Effector memory CD4-positive, alpha-beta T cell (primary cell): ENCODE data around the gene FBRS.
"Not testable (repeated sequence)": the region's sequence is repeated elsewhere in the genome, so short reads cannot be mapped to it uniquely, and the experiment has no call there.

ENCODE experiments used
- DNase-seq, 3 donors: peaks; one replicate each; pipeline ENCODE4 v3.0.0-alpha.2; 2020
- H3K27ac ChIP-seq: 2 replicates; pipeline ENCODE4 v1.7.0; 2013; ENCODE audit warnings: mild to moderate bottlenecking, low read length, moderate library complexity; ENCODE audit not compliant: insufficient read depth, poor library complexity, severe bottlenecking
- H3K27me3 ChIP-seq: replicated peaks from 2 replicates; pipeline ENCODE4 v1.7.0; 2013; ENCODE audit warnings: mild to moderate bottlenecking, low read length; ENCODE audit not compliant: insufficient read depth, control insufficient read depth, poor library complexity, severe bottlenecking
- H3K36me3 ChIP-seq: 2 replicates; pipeline ENCODE4 v1.7.0; 2013; ENCODE audit warnings: mild to moderate bottlenecking, low read length, moderate library complexity; ENCODE audit not compliant: control insufficient read depth, insufficient read depth
- H3K4me1 ChIP-seq: 2 replicates; pipeline ENCODE4 v1.7.0; 2013; ENCODE audit warnings: low read length, mild to moderate bottlenecking; ENCODE audit not compliant: control insufficient read depth, insufficient read depth, poor library complexity, severe bottlenecking
- H3K4me3 ChIP-seq: 2 replicates; pipeline ENCODE4 v1.7.0; 2013; ENCODE audit warnings: low read length, low read depth, mild to moderate bottlenecking; ENCODE audit not compliant: insufficient read depth, poor library complexity, severe bottlenecking
- H3K9me3 ChIP-seq: 2 replicates; pipeline ENCODE4 v1.7.0; 2013; ENCODE audit warnings: mild to moderate bottlenecking, low read length, moderate library complexity; ENCODE audit not compliant: control insufficient read depth

FBRS gene

DNA sequence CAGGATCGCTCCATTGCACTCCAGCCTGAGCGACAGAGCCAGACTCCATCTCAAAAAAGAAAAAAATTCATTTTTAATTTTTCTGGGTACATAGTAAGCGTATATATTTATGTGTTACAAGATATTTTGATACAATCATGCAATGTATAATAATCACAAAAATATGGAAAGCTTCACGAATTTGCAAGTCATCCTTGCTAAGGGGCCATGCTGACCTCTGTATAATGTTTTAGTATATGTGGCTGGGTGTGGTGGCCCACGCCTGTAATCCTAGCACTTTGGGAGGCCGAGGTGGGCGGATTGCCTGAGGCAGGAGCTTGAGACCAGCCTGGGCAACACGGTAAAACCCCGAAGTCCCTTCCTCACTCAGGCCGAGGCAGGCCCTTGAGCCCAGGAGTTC lies 16.9 kb downstream of the FBRS start:
- Histone ChIP-seq H3K4me1 (no peaks in the 10 kb centered on the region), H3K4me3 (no peak overlapping the region), H3K27ac (no peak overlapping the region), H3K9me3 (no peaks in the 10 kb centered on the region), H3K36me3 (peaks cover 3% of the 10 kb centered on the region), H3K27me3 (no peaks in the 10 kb centered on the region)
- DNase-seq, result no peak

DNA sequence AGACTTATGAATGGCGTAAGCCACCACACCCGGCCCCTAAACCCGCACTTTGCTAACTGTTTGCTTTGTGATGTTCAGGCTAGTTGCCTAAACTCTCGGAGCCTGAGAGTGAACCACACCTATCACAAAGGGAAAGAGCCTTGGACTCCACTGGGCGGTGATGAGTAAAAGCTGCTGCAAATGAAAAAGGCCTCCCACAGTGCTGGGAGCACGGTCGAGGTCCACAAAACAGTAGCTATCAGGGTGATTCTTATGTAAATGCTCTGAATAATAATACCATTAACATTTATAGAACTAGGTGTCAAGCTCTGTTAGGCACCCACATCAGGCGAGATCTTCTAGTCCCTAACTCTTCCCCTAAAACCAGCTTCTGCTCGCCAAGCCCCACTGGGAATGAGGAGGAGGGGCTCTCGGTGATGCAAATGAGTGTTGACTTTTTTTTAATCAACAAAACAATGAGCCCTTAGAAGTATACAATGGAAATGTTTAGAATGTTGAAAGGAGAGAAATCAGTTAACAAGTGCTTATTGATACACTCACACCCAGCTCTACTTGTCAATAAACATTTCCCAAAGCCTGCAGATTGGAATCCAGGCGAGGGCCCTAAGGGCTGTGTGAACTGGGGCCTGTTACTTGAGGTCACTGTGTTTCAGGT lies 19.8 kb downstream of the FBRS start:
- H3K36me3 ChIP-seq, result no peaks in the 10 kb centered on the region
- no peaks in the 10 kb centered on the region for H3K9me3 ChIP-seq
- H3K27ac ChIP-seq, result no peak overlapping the region
- no peak overlapping the region for H3K4me3 ChIP-seq
- H3K4me1 ChIP-seq, result no peaks in the 10 kb centered on the region
- no peak for DNase-seq
- H3K27me3 ChIP-seq, result no peaks in the 10 kb centered on the region

DNA sequence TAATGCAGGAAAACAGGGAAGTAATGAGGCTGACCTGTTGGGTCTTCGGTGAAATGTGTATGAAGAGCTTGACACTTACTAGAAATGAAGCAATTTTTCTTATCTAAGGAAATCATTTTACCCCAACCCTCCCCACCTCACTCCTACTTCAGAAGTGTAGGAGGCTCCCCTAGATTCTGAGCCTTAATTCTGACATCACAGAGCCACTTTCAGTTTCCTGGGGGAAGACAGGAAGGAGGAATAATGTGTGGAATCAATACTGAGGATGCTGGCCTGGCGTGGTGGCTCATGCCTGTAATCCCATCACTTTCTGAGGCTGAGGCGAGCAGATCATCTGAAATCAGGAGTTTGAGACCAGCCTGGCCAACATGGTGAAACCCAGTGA lies 20.3 kb downstream of the FBRS start:
- Histone ChIP-seq H3K4me3 (no peak overlapping the region), H3K36me3 (no peaks in the 10 kb centered on the region), H3K4me1 (no peaks in the 10 kb centered on the region), H3K9me3 (no peaks in the 10 kb centered on the region), H3K27ac (no peak overlapping the region), H3K27me3 (no peaks in the 10 kb centered on the region)
- DNase-seq, result no peak

DNA sequence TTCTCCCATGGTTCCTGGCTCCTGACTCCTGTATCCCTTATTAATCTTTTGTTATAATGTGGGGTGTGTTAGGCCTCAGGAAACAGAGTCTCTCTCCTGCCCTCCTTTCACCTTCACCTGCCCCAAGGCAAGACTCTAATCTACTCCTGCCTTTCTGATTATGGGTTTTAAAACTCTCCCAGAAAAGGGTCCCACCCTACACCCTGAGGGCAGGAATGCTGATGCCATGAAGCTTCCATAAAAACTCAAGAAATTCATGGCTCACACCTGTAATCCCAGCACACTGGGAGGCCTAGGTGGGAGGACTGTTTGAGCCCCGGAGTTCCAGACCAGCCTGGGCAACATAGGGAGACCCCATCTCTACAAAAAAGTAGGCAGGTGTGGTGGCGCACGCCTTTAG lies 22.1 kb downstream of the FBRS start:
- no peak overlapping the region for H3K27ac ChIP-seq
- H3K4me3 ChIP-seq, result no peak overlapping the region
- H3K36me3 ChIP-seq, result no peaks in the 10 kb centered on the region
- no peaks in the 10 kb centered on the region for H3K27me3 ChIP-seq
- no peaks in the 10 kb centered on the region for H3K4me1 ChIP-seq
- no peak for DNase-seq
- no peaks in the 10 kb centered on the region for H3K9me3 ChIP-seq

DNA sequence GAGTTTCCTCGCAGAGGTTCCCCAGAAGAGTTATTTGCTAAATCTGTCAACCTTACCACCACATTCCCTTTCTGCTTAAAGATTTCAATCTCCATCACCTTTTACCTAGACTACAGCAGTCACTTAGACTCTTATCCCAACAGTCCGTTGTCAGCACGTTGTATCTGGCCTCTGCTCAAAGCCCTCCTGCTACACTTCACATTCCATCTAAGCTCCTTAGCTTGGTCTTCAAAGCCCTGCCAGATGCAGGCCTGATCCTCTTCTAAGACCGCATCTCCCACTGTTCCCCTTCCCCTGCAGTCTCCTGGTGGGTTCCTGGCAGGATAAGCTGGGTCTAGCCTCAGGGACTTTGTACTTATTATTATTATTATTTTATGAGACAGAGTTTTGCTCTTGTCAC lies 30.5 kb downstream of the FBRS start:
- H3K36me3 ChIP-seq, result no peaks in the 10 kb centered on the region
- H3K27ac ChIP-seq, result no peak overlapping the region
- DNase-seq, result no peak
- H3K27me3 ChIP-seq, result no peaks in the 10 kb centered on the region
- no peak overlapping the region for H3K4me3 ChIP-seq
- no peaks in the 10 kb centered on the region for H3K9me3 ChIP-seq
- H3K4me1 ChIP-seq, result peaks cover 1% of the 10 kb centered on the region

DNA sequence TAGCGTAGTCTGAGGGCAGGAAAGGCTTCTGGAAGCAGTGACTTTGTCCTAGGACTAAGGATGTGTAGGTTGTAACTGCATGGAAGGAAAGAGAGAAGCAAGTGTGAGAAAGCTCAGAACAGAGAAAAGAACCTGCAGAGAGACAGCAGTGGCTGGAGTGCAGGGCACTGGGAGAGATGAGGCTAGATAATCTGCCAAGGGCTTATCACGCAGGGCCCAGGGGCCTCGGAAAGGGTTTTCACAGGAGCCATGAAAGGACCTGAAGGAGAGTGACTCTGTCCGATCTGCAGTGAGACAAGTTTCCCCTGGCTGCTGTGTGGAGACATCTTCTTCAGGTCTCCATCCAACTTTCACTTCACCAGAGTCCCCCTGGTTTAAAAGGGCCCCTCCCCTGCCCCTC lies 33.7 kb downstream of the FBRS start:
- peaks cover 3% of the 10 kb centered on the region for H3K4me1 ChIP-seq
- no peaks in the 10 kb centered on the region for H3K9me3 ChIP-seq
- no peak for DNase-seq
- H3K27me3 ChIP-seq, result no peaks in the 10 kb centered on the region
- H3K27ac ChIP-seq, result no peak overlapping the region
- H3K36me3 ChIP-seq, result no peaks in the 10 kb centered on the region
- H3K4me3 ChIP-seq, result no peak overlapping the region

DNA sequence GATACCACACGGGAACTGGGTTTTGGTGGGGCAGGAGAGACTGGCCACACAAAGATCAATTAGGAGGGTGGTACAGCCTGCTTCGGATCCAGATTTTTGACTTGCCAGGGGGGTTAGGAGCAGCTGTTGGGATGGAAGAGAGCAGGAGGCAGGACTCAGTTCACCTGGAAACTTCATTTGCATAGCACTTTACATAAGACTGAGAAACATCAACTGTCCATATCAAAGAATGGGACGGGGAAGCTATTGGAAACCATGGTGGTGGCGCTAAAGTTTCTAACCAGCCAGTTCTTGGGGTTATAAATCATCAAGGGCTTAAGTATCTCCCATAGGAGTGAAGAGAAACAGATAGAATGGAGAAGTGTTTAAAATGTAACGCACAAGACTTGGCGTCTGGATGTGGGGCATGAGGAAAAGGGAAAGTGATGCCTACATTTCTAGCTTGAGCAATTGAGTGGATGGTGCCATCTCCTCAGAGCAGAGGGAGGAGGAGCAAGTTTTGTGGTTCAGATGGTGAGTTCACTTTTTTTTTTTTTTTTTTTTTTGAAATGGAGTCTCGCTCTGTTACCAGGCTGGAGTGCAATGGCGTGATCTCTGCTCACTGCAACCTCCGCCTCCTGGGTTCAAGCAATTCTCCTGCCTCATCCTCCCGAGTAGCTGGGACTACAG lies 34.3 kb downstream of the FBRS start:
- Histone ChIP-seq H3K4me1 (peaks cover 7% of the 10 kb centered on the region), H3K27me3 (no peaks in the 10 kb centered on the region), H3K4me3 (no peak overlapping the region), H3K27ac (no peak overlapping the region), H3K36me3 (no peaks in the 10 kb centered on the region), H3K9me3 (no peaks in the 10 kb centered on the region)
- DNase-seq, result no peak

DNA sequence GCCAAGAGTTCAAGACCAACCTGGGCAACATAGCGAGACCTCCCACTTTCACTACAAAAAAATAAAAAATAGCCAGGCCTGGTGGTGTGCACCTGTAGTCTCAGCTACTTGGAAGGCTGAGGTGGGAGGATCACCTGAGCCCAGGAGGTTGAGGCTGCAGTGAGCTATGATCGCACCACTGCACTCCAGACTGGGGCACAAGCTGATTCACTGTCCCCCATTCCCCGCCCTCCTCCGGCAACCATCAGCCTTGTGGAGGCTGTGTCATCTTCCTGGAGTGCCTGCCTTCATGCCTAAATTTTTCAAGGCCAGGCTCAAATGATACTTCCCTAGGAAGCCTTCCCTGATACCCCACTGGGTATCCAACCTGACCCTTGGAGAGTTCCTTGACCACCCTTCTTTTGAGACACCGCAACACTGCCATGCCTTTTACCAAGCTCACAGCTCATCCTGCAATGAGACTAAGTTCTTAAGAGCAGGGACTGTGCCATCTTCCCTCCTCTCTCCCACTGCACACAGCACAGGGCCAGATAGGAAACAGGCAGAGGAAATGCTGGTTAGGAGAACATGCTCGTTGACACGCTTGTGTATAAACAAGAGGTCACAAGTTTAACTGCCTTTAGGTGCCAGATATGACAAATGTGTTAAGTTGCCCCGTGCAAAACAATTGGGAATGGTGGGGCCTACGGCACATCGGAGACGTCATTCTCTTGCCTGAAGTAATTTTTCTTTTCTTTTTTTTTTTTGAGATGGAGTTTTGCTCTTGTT lies 36.9 kb downstream of the FBRS start:
- no peak overlapping the region for H3K27ac ChIP-seq
- peaks cover 12% of the 10 kb centered on the region for H3K4me1 ChIP-seq
- H3K36me3 ChIP-seq, result no peaks in the 10 kb centered on the region
- H3K27me3 ChIP-seq, result no peaks in the 10 kb centered on the region
- DNase-seq, result no peak
- no peak overlapping the region for H3K4me3 ChIP-seq
- H3K9me3 ChIP-seq, result no peaks in the 10 kb centered on the region

DNA sequence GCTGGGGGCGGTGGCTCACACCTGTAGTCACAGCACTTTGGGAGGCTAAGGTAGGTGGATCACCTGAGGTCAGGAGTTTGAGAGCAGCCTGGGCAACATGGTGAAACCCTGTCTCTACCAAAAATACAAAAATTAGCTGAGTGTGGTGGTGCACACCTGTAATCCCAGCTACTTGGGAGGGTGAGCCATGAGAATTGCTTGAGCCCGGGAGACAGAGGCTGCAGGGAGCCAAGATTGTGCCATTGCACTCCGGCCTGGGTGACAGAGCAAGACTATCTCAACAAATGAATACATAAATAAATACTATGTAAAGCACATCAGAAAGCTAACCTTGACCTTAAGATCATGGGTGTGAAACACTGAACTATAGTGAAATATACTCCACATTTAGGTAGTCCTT lies 38.4 kb downstream of the FBRS start:
- not testable (repeated sequence) for H3K9me3 ChIP-seq, H3K27ac ChIP-seq, DNase-seq, H3K27me3 ChIP-seq, H3K4me3 ChIP-seq
- Histone ChIP-seq H3K4me1 (peaks cover 15% of the 10 kb centered on the region), H3K36me3 (peaks cover 12% of the 10 kb centered on the region)
